Heart left ventricle (tissue), 16 donors: Measurements from ENCODE around the gene TRMT6. TPM values are rescaled to one million over a fixed set of nuclear protein-coding genes. Genes with fewer than 3 reads are reported as not detected.

Source experiments
- ATAC-seq, 4 donors: fragments of 200-7000 bp; cut with Tn5 transposase; one replicate each; pipeline ENCODE4 v1.9.1; 2020 to 2022; ENCODE audit warnings: moderate library complexity in 4 of 4, mild to moderate bottlenecking in 3 of 4, moderate number of reproducible peaks in 1 of 4
- DNase-seq, 5 donors: peaks; one replicate each; pipeline ENCODE4 v3.0.0-alpha.2; 2020
- H3K27ac ChIP-seq, 12 donors: fragments of 200-600 bp; sonication (generic) in 4 of 12; one replicate each; pipeline versions ENCODE4 v1.5.0 to v1.8.0; 2016 to 2022; ENCODE audit warnings: mild to moderate bottlenecking in 2 of 12
- H3K27me3 ChIP-seq, 9 donors: fragments of 200-600 bp; sonication (generic) in 2 of 9; one replicate each; pipeline versions ENCODE4 v1.5.1 to v1.8.0; 2016 to 2022; ENCODE audit warnings: mild to moderate bottlenecking in 3 of 9
- H3K36me3 ChIP-seq, 9 donors: fragments of 200-600 bp; sonication (generic) in 2 of 9; one replicate each; pipeline versions ENCODE4 v1.5.0 to v1.8.0; 2018 to 2022; ENCODE audit warnings: mild to moderate bottlenecking in 2 of 9
- H3K4me1 ChIP-seq, 12 donors: fragments of 200-600 bp; sonication (generic) in 4 of 12; one replicate each; pipeline versions ENCODE4 v1.5.0 to v1.8.0; 2016 to 2022; ENCODE audit warnings: mild to moderate bottlenecking in 3 of 12
- H3K4me3 ChIP-seq, 12 donors: fragments of 200-600 bp; sonication (generic) in 4 of 12; one replicate each; pipeline versions ENCODE4 v1.5.0 to v1.8.0; 2017 to 2022; ENCODE audit warnings: mild to moderate bottlenecking in 9 of 12, moderate library complexity in 4 of 12
- H3K9me3 ChIP-seq, 12 donors: fragments of 200-600 bp; sonication (generic) in 4 of 12; one replicate each; pipeline versions ENCODE4 v1.5.0 to v1.8.0; 2016 to 2022; ENCODE audit warnings: mild to moderate bottlenecking in 1 of 12
- POLR2A ChIP-seq, 2 donors: fragments of 450-650 bp; IDR thresholded peaks; one replicate each; pipeline ENCODE4 v1.6.1; 2017; ENCODE audit warnings: antibody characterized with exemption in 2 of 2, mild to moderate bottlenecking in 2 of 2, moderate library complexity in 2 of 2
- WGBS, 4 donors: extraction: QIAGEN DNeasy Blood & Tissue Kit in 2 of 4; methylation state at CpG; one replicate each; pipeline versions ENCODE4 v1.1.5 to v1.1.7; 2013 to 2018; 5-methylcytosine and 5-hydroxymethylcytosine counted together
- intact Hi-C, 10 donors: fragments of 100-400 bp; cut with DNase I; formaldehyde crosslinking; loops; one replicate each; pipeline versions ENCODE4 v1.11.1 to v1.14.2; 2022
- polyA plus RNA-seq, 2 donors: library from polyadenylated mRNA; stranded (reverse); fragments of 200-250 nt; gene quantifications; one replicate each; pipeline ENCODE4 v1.2.3, GENCODE V29; 2013
- total RNA-seq, 9 donors: library from RNA; depleted of rRNA in 2 of 9; stranded (reverse); fragments of >200 nt in 2 of 9; fragmentation: NEBNext Ultra II Directional in 3 of 9; extraction: Animal tissue kit (Norgen Biotek cat#: 25700) in 3 of 9; gene quantifications; one replicate each; pipeline versions ENCODE4 v1.1.0 to v1.2.4, GENCODE V29; 2016 to 2023
- TF ChIP-seq, protein P1 (sequence below), 12 donors: fragments of 200-600 bp; sonication (generic) in 4 of 12; IDR thresholded peaks; one replicate each; pipeline versions ENCODE4 v1.5.0 to v1.8.0; 2018 to 2022; ENCODE audit warnings: antibody characterized with exemption in 12 of 12, mild to moderate bottlenecking in 5 of 12
- donor health status: ischemic (EF 13 %, LVEDD 7.1; RV severe dilation, severe dysfunction).
- donor health status: healthy with polysubstance abuse.
- donor health status: DM: no; HTN: yes; CAD: no.
- donor health status: DM: no; HTN: no; CAD: no.
- donor health status: ischemic (EF 25% LVEDD 6.9; RV normal size, moderate dysfunction).
- donor health status: ischemic (EF 25% LVEDD 5.7; RV mildly dilated, moderate dysfunction).
- donor health status: healthy.
- donor health status: DM: yes; HTN: yes; CAD: no.
- donor health status: ischemic (EF 35%, LVEDD 5.7; RV mildly dilated, moderate dysfunction).
- donor health status: nonischemic (EF 11% LVEDD 7.7; RV severe dilation, severe dysfunction).
- donor health status: DM: yes; HTN: yes; CAD: no.
- donor health status: PGD.
- donor health status: ischemic (EF 29% LVEDD 5.4; RV normal size, mild dysfunction).
- donor health status: nonischemic (EF 23%, LVEDD 6.1; RV moderate dilation, normal function).

The TRMT6 gene
- total and polyA plus RNA-seq, 11 donors: 4.8 to 18.2 (median 9.8) TPM

DNA sequence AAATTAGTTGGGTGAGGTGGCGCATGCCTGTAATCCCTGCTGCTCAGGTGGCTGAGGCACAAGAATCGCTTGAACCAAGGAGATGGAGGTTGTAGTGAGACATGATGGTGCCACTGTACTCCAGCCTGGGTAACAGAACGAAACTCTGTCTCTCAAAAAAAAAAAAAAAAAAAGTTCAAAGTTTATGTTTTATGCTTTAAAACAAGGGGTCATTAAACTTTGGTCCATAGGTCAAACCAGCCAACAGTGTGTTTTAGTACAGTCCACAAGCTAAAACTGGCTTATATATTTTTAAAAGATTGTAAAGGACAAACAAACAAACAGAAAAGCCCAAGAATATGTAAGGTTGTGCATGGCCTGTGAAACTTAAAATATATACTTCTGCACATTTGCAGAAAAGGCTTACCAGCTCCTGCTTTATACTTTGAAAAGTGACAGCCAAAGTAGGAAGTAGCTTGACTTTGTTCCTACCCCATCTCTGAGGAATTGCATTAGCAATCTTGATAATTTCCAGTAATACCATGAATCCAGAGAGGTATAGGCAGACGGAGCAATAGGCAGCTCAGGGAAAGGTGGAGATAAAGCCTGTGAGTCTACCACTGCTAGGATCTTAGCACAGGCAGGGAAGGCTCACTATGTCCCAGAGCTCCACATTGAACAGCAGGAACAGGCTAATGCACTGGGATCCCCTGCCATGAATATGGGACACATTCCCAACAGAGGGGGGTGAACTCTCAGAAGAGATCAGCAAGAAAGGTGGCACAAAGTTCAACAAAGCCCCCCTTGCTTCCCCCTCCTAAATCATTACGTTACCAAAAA lies 30.6 kb upstream of the TRMT6 start:
- DNase-seq (no peak), ATAC-seq (no peak)
- Histone ChIP-seq H3K27ac (no peak overlapping the region), H3K4me1 (no peaks in the 10 kb centered on the region), H3K36me3 (peaks cover 0 to 75% (median 36%) of the 10 kb centered on the region in 9 donors), H3K27me3 (no peaks in the 10 kb centered on the region), H3K9me3 (no peaks in the 10 kb centered on the region), H3K4me3 (no peak overlapping the region)
- intact Hi-C loops: no loop called here
- WGBS, 4 donors: 76 to 87% (median 78%) methylated on average over 5 of the region's 5 CpGs
- TF ChIP-seq POLR2A (IDR thresholded peaks at IDR 0.05): no peak
- TF ChIP-seq, protein P1, sequence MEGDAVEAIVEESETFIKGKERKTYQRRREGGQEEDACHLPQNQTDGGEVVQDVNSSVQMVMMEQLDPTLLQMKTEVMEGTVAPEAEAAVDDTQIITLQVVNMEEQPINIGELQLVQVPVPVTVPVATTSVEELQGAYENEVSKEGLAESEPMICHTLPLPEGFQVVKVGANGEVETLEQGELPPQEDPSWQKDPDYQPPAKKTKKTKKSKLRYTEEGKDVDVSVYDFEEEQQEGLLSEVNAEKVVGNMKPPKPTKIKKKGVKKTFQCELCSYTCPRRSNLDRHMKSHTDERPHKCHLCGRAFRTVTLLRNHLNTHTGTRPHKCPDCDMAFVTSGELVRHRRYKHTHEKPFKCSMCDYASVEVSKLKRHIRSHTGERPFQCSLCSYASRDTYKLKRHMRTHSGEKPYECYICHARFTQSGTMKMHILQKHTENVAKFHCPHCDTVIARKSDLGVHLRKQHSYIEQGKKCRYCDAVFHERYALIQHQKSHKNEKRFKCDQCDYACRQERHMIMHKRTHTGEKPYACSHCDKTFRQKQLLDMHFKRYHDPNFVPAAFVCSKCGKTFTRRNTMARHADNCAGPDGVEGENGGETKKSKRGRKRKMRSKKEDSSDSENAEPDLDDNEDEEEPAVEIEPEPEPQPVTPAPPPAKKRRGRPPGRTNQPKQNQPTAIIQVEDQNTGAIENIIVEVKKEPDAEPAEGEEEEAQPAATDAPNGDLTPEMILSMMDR (IDR thresholded peaks at IDR 0.05): no peak

DNA sequence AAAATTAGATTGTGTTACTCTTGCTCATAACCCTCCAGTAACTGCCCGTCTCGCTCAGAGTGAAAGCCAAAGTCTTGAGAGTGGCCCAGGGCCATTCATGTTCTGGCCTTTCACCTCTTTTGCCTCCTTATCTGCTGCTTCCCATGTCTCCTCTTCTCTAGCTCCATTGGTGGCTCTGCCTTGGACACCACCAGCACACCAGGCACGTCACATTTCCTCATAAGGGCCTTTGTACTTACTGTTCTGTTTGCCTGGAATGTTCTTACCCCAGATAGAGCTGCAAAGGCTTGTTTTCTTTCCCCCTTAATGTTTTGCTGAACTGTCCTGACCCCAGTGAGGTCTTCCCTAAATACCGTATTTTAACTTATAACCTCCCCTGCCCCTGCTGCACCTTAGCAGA lies 29.5 kb upstream of the TRMT6 start:
- peaks cover 0 to 69% (median 37%) of the 10 kb centered on the region in 9 donors for H3K36me3 ChIP-seq
- no peak overlapping the region for H3K27ac ChIP-seq
- H3K4me3 ChIP-seq: no peak overlapping the region
- intact Hi-C loops: no loop called here
- no peaks in the 10 kb centered on the region for H3K4me1 ChIP-seq
- H3K9me3 ChIP-seq: no peaks in the 10 kb centered on the region
- WGBS, 4 donors: 93 to 96% (median 96%) methylated on average over 4 of the region's 4 CpGs
- no peak for TF ChIP-seq POLR2A (IDR thresholded peaks at IDR 0.05)
- TF ChIP-seq, protein P1 (IDR thresholded peaks at IDR 0.05): no peak
- H3K27me3 ChIP-seq: no peaks in the 10 kb centered on the region
- no peak for ATAC-seq
- no peak for DNase-seq

DNA sequence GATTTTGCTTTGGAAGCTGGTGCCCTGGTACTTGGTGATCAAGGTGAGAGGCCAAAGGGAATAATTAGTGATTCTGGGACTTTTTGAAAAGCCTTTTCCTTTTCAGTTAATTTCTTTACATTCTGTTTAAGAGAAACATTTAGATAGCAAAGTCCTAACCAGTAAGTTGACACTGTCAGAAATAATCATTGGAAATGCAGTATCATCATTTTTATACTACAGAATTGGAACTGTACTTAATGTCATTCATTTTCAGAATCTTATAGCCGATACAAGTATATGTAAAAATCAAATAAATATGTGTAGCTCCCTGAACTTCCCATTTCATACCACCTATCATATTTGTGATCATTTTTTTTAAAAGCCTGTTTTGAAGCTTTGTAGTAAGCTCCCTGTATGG lies 27.6 kb upstream of the TRMT6 start:
- 96 to 98% (median 97%) methylated on average over 1 of the region's 1 CpG for WGBS, 4 donors
- TF ChIP-seq, protein P1 (IDR thresholded peaks at IDR 0.05): no peak
- no peak for TF ChIP-seq POLR2A (IDR thresholded peaks at IDR 0.05)
- intact Hi-C loops: no loop called here
- Histone ChIP-seq H3K27ac (no peak overlapping the region), H3K4me3 (no peak overlapping the region), H3K36me3 (peaks cover 0 to 62% (median 40%) of the 10 kb centered on the region in 9 donors), H3K27me3 (no peaks in the 10 kb centered on the region), H3K4me1 (no peaks in the 10 kb centered on the region), H3K9me3 (no peaks in the 10 kb centered on the region)
- DNase-seq (no peak), ATAC-seq (no peak)

DNA sequence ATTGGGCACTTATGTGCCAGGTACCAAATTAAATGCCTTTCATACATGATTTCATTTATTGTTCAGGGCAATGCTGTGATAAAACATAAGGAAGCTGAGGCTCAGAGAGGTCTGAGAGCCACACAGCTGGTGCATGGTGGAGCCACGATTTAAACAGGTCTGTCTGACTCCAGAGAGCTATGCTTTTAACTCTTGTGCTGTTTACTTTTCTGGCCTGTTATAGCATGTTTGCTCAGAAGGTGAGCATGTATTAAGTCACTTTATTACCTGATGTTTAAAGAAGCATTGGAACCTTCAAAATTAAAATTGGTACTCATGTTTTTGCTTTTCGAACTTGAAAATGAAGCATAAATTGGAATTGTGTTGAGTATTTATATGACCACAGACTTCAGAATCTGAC lies 26.9 kb upstream of the TRMT6 start:
- Histone ChIP-seq H3K27me3 (no peaks in the 10 kb centered on the region), H3K9me3 (no peaks in the 10 kb centered on the region), H3K4me3 (no peak overlapping the region), H3K36me3 (peaks cover 0 to 62% (median 39%) of the 10 kb centered on the region in 9 donors), H3K27ac (no peak overlapping the region), H3K4me1 (no peaks in the 10 kb centered on the region)
- DNase-seq (no peak), ATAC-seq (no peak)
- 92 to 97% (median 93%) methylated on average over 2 of the region's 2 CpGs for WGBS, 4 donors
- intact Hi-C loops: no loop called here
- TF ChIP-seq POLR2A (IDR thresholded peaks at IDR 0.05): no peak
- TF ChIP-seq, protein P1 (IDR thresholded peaks at IDR 0.05): no peak
